ENCODE data around the gene TAS2R20.

- TF ChIP-seq CTCF (IDR thresholded peaks at IDR 0.05; ENCODE audit: low read depth, low read length, poor library complexity, severe bottlenecking) (no peak), EZH2phosphoT487 (IDR thresholded peaks at IDR 0.05; ENCODE audit: borderline replicate concordance, low read length) (no peak)
Measured at GRCh38 chr12:11014234-11014633, 16.1 kb upstream of the TAS2R20 start.
